Loucy (cell line): Measurements from ENCODE around the gene EIF2S2.

Experiments used
- CTCF ChIP-seq: fragments of 200-600 bp; sonication (generic); conservative IDR thresholded peaks from 2 replicates; pipeline ENCODE4 v1.5.1; 2014; ENCODE audit warnings: mild to moderate bottlenecking, antibody characterized with exemption, low read length
- EZH2phosphoT487 ChIP-seq: fragments of 200-600 bp; IDR thresholded peaks from 2 replicates; pipeline ENCODE4 v1.6.1; 2018; ENCODE audit warnings: antibody characterized with exemption, mild to moderate bottlenecking, moderate library complexity, borderline replicate concordance

GRCh38 chr20:34105978-34106675 is 5.9 kb downstream of the EIF2S2 start:
- no peak for TF ChIP-seq CTCF
- no peak for TF ChIP-seq EZH2phosphoT487
